ENCODE data around the gene DDX10. TPM values are rescaled to one million over a fixed set of nuclear protein-coding genes. Genes with fewer than 3 reads are reported as not detected.
A peak's percentile ranks its signal among the peaks of the same experiment; 100 is the strongest.

DDX10 gene
- total RNA-seq, 2 donors from 2014 or later: 8.0 to 28.2 TPM

- Histone ChIP-seq H3K4me3 (no peak overlapping the region), H3K9me3 (no peaks in the 10 kb centered on the region), H3K27ac (no peak overlapping the region), H3K36me3 (no peaks in the 10 kb centered on the region), H3K4me1 (ENCODE audit: control insufficient read depth in 1 of 2, low read depth in 2 of 2) (peaks cover 0 to 11% of the 10 kb centered on the region in 2 donors), H3K27me3 (replicated peaks; ENCODE audit: insufficient read depth) (no peaks in the 10 kb centered on the region)
- DNase-seq (ENCODE audit: low spot score) (no peak), ATAC-seq (ENCODE audit: insufficient number of reproducible peaks, low FRiP score, low read depth) (no peak)
- TF ChIP-seq CTCF (IDR thresholded peaks at IDR 0.05): no peak
These were observed 200.5 kb downstream of the DDX10 start for GRCh38 chr11:108865406-108865805.

- DNase-seq (ENCODE audit: low spot score) (no peak), ATAC-seq (ENCODE audit: insufficient number of reproducible peaks, low FRiP score, low read depth) (no peak)
- no peak overlapping the region for H3K27ac ChIP-seq
- no peaks in the 10 kb centered on the region for H3K9me3 ChIP-seq
- no peak overlapping the region for H3K4me3 ChIP-seq
- H3K36me3 ChIP-seq: no peaks in the 10 kb centered on the region
- no peak for TF ChIP-seq CTCF (IDR thresholded peaks at IDR 0.05)
- peaks cover 0 to 23% of the 10 kb centered on the region in 2 donors for H3K4me1 ChIP-seq (ENCODE audit: control insufficient read depth in 1 of 2, low read depth in 2 of 2)
- no peaks in the 10 kb centered on the region for H3K27me3 ChIP-seq (replicated peaks; ENCODE audit: insufficient read depth)
These were observed 201.9 kb downstream of the DDX10 start for GRCh38 chr11:108866781-108867180.

- no peak for DNase-seq (ENCODE audit: low spot score)
- TF ChIP-seq CTCF (IDR thresholded peaks at IDR 0.05): no peak
- Histone ChIP-seq H3K4me1 (ENCODE audit: control insufficient read depth in 1 of 2, low read depth in 2 of 2) (peaks cover 0 to 23% of the 10 kb centered on the region in 2 donors), H3K4me3 (peak overlapping the region; percentile 2), H3K27me3 (replicated peaks; ENCODE audit: insufficient read depth) (no peaks in the 10 kb centered on the region), H3K36me3 (no peaks in the 10 kb centered on the region), H3K9me3 (no peaks in the 10 kb centered on the region), H3K27ac (peak overlapping the region; percentile 48 to 57)
- ATAC-seq (ENCODE audit: insufficient number of reproducible peaks, low FRiP score, low read depth): peak; percentile 39
These were observed 205.6 kb downstream of the DDX10 start for GRCh38 chr11:108870373-108871020.

GRCh38 chr11:108871152-108871551 is 206.3 kb downstream of the DDX10 start:
- Histone ChIP-seq H3K4me1 (ENCODE audit: control insufficient read depth in 1 of 2, low read depth in 2 of 2) (peaks cover 0 to 23% of the 10 kb centered on the region in 2 donors), H3K27ac (peak overlapping the region; percentile 48 to 57), H3K36me3 (no peaks in the 10 kb centered on the region), H3K27me3 (replicated peaks; ENCODE audit: insufficient read depth) (no peaks in the 10 kb centered on the region), H3K9me3 (no peaks in the 10 kb centered on the region), H3K4me3 (peak overlapping the region; percentile 2)
- ATAC-seq (ENCODE audit: insufficient number of reproducible peaks, low FRiP score, low read depth) (no peak), DNase-seq (ENCODE audit: low spot score) (no peak)
- TF ChIP-seq CTCF (IDR thresholded peaks at IDR 0.05): peak; percentile 43

GRCh38 chr11:108871867-108872266 is 207.0 kb downstream of the DDX10 start:
- ATAC-seq (ENCODE audit: insufficient number of reproducible peaks, low FRiP score, low read depth) (no peak), DNase-seq (ENCODE audit: low spot score) (no peak)
- no peaks in the 10 kb centered on the region for H3K9me3 ChIP-seq
- no peaks in the 10 kb centered on the region for H3K36me3 ChIP-seq
- TF ChIP-seq CTCF (IDR thresholded peaks at IDR 0.05): no peak
- no peaks in the 10 kb centered on the region for H3K27me3 ChIP-seq (replicated peaks; ENCODE audit: insufficient read depth)
- H3K27ac ChIP-seq: no peak overlapping the region
- peaks cover 0 to 23% of the 10 kb centered on the region in 2 donors for H3K4me1 ChIP-seq (ENCODE audit: control insufficient read depth in 1 of 2, low read depth in 2 of 2)
- H3K4me3 ChIP-seq: no peak overlapping the region
